ENCODE data around the gene BORCS5. TPM values are rescaled to one million over a fixed set of nuclear protein-coding genes. Genes with fewer than 3 reads are reported as not detected.
"Not testable (repeated sequence)": the region's sequence is repeated elsewhere in the genome, so short reads cannot be mapped to it uniquely, and the experiment has no call there.

Gene BORCS5
- total RNA-seq, result 15.2 TPM

DNA sequence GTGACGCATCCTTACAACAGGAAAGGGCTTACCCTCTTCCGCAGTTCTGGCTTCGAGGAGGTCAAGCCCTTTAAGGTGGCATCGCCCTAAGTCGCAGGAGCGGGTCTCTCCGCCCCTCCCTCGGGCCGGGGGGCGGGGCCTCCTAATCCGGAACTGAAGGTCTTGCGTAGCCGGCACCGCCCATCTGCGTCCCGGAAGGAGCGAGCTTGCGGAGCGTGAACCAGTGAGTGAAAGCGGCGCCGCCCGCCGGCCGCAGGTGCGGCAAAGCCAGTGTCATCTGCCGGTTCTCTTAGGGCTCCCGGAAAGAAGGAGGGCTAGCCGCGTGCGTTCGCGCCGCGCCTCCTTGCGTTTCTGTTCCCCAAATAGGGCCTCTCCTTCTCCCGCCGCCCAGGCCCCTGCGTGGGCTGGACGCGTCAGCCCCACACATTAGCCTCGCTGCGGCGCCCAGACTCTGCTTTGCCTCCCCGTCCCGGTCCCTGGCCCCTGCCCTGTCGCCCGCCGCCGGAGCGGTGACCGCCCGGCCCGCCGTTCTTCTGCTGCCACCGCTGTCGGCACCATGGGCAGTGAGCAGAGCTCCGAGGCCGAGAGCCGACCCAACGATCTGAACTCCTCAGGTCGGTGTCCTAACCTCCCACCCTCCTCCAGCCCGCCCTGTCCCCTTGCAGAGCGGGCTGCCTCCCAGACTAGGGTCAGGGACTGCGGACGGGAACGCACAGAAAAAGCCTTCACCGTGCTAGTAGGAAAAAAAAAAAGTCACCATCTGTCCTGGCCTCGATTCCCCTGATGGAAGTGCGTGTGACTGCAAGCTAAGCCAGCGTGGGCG lies at the start of gene BORCS5:
Gene BORCS5, plus strand, starts transcription at position 183 of the 823 bp plus-strand sequence. Its CDS starts 374 bp downstream, at position 557.
- Histone ChIP-seq H3K27me3 (ENCODE audit: insufficient read depth, low read length) (no peaks in the 10 kb centered on the region), H3K4me3 (ENCODE audit: low read length) (peak within 1 kb of the TSS; percentile 87), H3K9me3 (ENCODE audit: low read depth, low read length) (no peaks in the 10 kb centered on the region), H3K4me1 (ENCODE audit: insufficient read depth, low read length) (peaks cover 36% of the 10 kb centered on the region)

- H3K9me3 ChIP-seq (ENCODE audit: low read depth, low read length); H3K4me3 ChIP-seq (ENCODE audit: low read length); H3K27me3 ChIP-seq (ENCODE audit: insufficient read depth, low read length); H3K4me1 ChIP-seq (ENCODE audit: insufficient read depth, low read length): not testable (repeated sequence)
Observed at GRCh38 chr12:12310695-12311094, 46.2 kb upstream of the BORCS5 start.

DNA sequence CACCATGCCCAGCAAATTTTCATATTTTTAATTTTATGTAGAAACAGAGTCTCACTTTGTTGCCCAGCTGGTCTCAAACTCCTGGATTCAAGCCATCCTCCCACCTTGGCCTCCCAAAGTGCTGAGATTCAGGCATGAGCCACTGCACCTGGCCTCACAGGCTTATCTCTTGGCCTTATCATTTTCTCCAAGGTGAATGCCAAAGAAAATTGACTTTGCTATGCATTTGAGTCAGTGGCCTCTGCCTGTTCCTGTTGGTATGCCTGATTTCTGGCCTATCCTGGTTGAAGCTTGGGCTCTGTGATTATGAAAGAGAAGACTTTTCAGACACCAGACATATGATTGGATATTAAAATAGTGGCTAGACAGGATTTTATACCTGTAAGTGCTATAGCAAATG lies 41.0 kb upstream of the BORCS5 start:
- Histone ChIP-seq H3K9me3 (ENCODE audit: low read depth, low read length) (no peaks in the 10 kb centered on the region), H3K4me3 (ENCODE audit: low read length) (no peak overlapping the region), H3K27me3 (ENCODE audit: insufficient read depth, low read length) (no peaks in the 10 kb centered on the region), H3K4me1 (ENCODE audit: insufficient read depth, low read length) (no peaks in the 10 kb centered on the region)

DNA sequence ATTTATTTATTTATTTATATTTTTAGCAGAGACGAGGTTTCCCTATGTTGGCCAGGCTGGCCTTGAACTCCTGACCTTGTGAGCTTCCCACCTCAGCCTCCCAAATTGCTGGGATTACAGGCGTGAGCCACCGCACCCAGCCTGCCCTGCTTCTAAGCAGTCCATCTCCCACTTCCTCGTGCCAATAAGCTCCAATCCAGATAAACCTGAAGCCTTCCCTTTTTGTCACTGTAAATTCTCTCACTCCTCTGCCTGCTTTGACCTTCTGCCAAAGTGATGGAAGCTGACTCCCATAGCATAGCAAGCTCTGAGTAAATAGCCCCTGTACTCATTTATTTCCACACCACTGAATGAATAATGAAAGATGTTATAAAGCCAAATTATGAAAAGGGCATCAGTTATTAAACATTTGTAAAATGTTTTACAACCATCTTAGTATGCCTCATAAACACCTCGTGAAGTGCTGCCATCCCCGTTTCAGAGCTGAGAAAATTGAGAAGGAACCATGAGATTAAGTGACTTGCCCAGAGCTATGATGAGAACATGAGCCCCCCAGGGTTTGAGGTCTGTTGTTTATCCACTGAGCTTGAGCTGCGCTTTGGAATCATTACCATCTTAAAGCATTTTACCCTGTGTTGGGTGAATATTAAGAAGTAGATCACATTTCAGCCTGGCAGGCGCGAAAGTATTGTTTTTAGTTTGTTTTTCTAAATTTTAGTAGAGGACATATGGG lies 37.3 kb upstream of the BORCS5 start:
- no peak overlapping the region for H3K4me3 ChIP-seq (ENCODE audit: low read length)
- H3K9me3 ChIP-seq (ENCODE audit: low read depth, low read length), result no peaks in the 10 kb centered on the region
- no peaks in the 10 kb centered on the region for H3K27me3 ChIP-seq (ENCODE audit: insufficient read depth, low read length)
- H3K4me1 ChIP-seq (ENCODE audit: insufficient read depth, low read length), result no peaks in the 10 kb centered on the region

GRCh38 chr12:12323118-12323517 lies 33.8 kb upstream of the BORCS5 start:
- Histone ChIP-seq H3K27me3 (ENCODE audit: insufficient read depth, low read length) (no peaks in the 10 kb centered on the region), H3K4me1 (ENCODE audit: insufficient read depth, low read length) (no peaks in the 10 kb centered on the region), H3K9me3 (ENCODE audit: low read depth, low read length) (no peaks in the 10 kb centered on the region), H3K4me3 (ENCODE audit: low read length) (no peak overlapping the region)

DNA sequence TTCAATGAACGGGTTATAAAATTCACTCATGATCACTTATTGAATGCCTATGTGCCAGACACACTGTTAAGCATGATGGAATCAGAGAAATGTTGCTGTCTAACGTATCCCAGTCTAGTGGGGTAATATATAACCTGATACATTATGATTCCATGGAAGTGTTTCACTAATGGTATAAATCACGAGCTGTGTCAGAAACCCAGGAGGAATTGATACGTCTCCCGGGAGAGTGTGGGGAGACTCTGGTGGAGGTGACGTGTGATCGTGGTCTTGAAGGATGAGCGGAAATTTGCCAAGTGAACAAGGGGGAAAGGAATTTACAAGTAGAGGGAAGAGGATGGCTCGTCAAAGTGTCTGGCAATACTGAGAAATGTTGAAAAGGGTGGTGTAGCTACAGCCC lies 33.3 kb upstream of the BORCS5 start:
- Histone ChIP-seq H3K4me3 (ENCODE audit: low read length) (no peak overlapping the region), H3K4me1 (ENCODE audit: insufficient read depth, low read length) (no peaks in the 10 kb centered on the region), H3K27me3 (ENCODE audit: insufficient read depth, low read length) (no peaks in the 10 kb centered on the region), H3K9me3 (ENCODE audit: low read depth, low read length) (no peaks in the 10 kb centered on the region)

DNA sequence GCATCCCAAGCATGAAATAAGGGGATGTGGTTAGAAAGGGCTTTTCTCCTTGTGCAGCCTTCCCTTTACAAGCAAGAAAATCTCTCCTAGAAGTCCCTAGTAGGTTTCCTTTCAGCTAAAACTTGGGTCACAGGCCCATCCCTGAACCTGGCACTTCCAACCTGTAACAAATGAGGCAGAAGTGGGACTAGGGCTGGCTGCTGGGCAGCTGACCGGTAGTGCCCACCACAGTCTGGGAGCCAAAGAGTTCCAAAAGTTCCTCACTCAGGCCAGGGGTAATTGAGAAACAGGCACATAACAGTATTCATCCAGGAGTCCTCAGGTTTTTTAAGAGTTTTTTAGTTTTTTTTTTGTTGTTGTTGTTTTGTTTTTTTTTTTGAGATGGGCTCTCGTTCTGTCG lies 30.6 kb upstream of the BORCS5 start:
- H3K9me3 ChIP-seq (ENCODE audit: low read depth, low read length), result no peaks in the 10 kb centered on the region
- no peak overlapping the region for H3K4me3 ChIP-seq (ENCODE audit: low read length)
- no peaks in the 10 kb centered on the region for H3K4me1 ChIP-seq (ENCODE audit: insufficient read depth, low read length)
- no peaks in the 10 kb centered on the region for H3K27me3 ChIP-seq (ENCODE audit: insufficient read depth, low read length)

DNA sequence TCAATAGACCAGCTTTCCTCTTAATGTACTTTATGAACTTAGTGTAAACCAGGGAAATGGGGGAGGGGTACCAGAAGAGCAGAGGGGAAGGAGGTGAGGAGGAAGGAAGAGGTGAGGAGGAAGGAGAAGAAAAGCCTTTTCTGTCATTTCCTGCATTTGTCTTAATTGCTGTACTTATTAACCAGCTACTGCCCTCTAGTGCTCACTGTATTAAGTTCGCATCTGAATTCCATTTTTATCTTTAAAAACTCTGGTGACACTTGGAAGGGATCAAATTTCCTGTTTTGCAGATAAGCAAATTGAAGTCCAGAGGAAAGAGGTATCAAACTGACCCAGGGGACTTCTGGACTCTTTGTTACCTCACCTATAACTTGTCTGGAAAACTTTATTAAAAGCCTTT lies 29.1 kb upstream of the BORCS5 start:
- Histone ChIP-seq H3K4me3 (ENCODE audit: low read length) (no peak overlapping the region), H3K4me1 (ENCODE audit: insufficient read depth, low read length) (no peaks in the 10 kb centered on the region), H3K27me3 (ENCODE audit: insufficient read depth, low read length) (no peaks in the 10 kb centered on the region), H3K9me3 (ENCODE audit: low read depth, low read length) (no peaks in the 10 kb centered on the region)

DNA sequence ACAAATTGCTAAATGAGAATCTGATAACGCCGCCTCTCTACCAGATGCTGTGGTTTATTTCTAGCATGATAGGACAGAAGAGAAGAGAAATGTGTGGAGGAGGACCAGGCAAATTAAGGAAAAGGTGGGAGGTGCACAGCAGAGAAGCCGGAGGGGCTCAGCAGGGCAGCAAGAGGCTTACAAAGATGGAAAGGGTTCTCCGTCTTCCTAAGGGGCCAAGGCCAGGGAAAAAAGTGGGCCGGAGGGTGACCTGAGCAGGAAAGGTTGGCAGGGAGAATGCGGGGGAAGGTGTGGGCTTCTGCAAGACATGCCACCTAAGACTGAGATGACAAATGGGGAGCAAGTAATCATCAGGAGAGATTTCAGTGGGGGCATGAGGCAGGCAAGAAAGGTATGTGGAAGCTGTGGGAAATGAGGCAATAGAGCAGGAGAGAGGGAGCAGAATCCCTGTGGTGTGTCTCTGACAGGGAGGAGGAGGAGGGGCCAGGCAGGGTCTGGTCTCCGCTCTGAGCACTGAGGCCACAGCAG lies 25.6 kb upstream of the BORCS5 start:
- Histone ChIP-seq H3K4me1 (ENCODE audit: insufficient read depth, low read length) (peaks cover 7% of the 10 kb centered on the region), H3K4me3 (ENCODE audit: low read length) (no peak overlapping the region), H3K27me3 (ENCODE audit: insufficient read depth, low read length) (no peaks in the 10 kb centered on the region), H3K9me3 (ENCODE audit: low read depth, low read length) (no peaks in the 10 kb centered on the region)

DNA sequence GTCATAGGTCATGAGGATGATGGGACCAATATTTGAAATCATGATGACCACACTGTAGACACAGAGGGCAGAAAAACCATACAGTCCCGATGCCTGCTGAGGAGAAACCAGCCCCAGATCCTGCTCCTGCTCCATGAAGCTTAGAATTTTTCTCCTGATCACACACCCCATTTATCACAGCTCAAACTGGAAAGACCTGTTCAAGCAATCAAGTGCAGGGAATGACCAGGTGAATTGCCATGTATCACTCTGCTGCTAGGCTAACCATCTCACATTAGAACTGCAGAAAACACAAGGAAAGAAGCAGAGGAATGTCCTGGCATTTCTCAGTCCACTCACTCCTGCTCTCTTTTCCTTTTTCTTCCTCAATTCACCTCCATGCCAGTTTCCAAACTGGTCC lies 25.0 kb upstream of the BORCS5 start:
- no peaks in the 10 kb centered on the region for H3K27me3 ChIP-seq (ENCODE audit: insufficient read depth, low read length)
- peaks cover 7% of the 10 kb centered on the region for H3K4me1 ChIP-seq (ENCODE audit: insufficient read depth, low read length)
- no peaks in the 10 kb centered on the region for H3K9me3 ChIP-seq (ENCODE audit: low read depth, low read length)
- H3K4me3 ChIP-seq (ENCODE audit: low read length), result no peak overlapping the region

DNA sequence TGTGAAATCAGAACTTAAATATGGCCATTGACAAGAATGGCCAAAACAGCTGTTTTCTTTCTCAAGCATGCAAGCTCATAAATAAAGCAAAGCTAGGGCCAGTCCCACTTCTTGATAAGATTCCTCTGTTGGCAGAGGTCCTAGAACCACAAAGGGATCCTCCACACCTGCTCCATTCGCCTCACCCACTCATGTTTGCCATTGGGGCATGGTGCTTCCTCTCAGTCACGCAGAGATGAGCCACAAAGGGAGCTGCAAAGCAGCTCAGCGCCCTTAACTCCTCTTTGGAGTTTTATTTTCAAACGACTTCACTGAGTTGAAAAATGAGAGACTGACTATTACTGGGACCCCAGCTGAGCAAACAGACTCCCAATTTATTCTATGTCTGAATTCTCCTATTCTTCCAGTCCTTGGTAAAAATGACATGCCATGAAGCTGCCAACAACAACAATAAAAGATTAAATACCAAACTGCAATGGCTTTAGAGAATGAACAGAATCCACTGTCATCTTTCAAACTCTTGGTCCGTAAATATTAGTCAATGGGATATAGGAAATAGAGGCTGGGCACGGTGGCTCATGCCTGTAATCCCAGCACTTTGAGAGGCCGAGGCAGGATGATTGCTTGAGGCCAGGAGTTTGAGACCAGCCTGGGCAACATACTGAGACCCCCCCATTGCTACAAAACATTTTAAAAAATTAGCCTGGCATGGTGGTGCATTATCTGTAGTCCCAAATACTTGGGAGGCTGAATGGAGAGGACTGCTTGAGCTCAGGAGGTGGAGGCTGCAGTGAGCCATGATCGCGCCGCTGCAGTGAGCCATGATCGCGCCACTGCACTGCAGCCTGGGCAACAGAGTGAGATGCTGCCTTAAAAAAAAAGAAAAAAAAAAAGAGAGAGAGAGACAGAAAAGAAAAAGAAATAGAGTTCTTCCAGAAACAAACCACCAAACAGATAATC lies 23.2 kb upstream of the BORCS5 start:
- no peaks in the 10 kb centered on the region for H3K9me3 ChIP-seq (ENCODE audit: low read depth, low read length)
- peaks cover 12% of the 10 kb centered on the region for H3K4me1 ChIP-seq (ENCODE audit: insufficient read depth, low read length)
- no peaks in the 10 kb centered on the region for H3K27me3 ChIP-seq (ENCODE audit: insufficient read depth, low read length)
- no peak overlapping the region for H3K4me3 ChIP-seq (ENCODE audit: low read length)

GRCh38 chr12:12334367-12335040 lies 22.4 kb upstream of the BORCS5 start:
- H3K27me3 ChIP-seq (ENCODE audit: insufficient read depth, low read length), result no peaks in the 10 kb centered on the region
- H3K4me1 ChIP-seq (ENCODE audit: insufficient read depth, low read length), result peaks cover 19% of the 10 kb centered on the region
- H3K9me3 ChIP-seq (ENCODE audit: low read depth, low read length), result no peaks in the 10 kb centered on the region
- no peak overlapping the region for H3K4me3 ChIP-seq (ENCODE audit: low read length)

- H3K4me1 ChIP-seq (ENCODE audit: insufficient read depth, low read length), result peaks cover 19% of the 10 kb centered on the region
- no peaks in the 10 kb centered on the region for H3K27me3 ChIP-seq (ENCODE audit: insufficient read depth, low read length)
- no peaks in the 10 kb centered on the region for H3K9me3 ChIP-seq (ENCODE audit: low read depth, low read length)
- H3K4me3 ChIP-seq (ENCODE audit: low read length), result no peak overlapping the region
Observed at GRCh38 chr12:12336049-12336411, 20.8 kb upstream of the BORCS5 start.

DNA sequence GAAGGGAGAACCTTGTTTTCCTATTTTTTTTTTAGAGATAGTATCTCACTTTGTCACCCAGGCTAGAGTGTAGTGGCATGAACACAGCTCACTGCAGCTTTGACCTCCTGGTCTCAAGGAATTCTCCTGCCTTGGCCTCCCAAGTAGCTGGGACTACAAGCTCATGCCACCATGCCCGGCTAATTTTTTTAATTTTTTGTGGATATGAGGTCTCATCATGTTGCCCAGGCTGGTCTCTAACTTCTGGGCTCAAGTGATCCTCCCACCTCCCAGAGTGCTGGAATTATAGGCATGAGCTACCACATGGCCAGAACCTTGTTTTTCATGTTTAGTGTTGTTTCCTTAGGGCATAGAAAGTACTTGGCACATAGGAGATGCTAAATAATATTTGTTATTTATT lies 20.4 kb upstream of the BORCS5 start:
- Histone ChIP-seq H3K27me3 (ENCODE audit: insufficient read depth, low read length) (no peaks in the 10 kb centered on the region), H3K4me3 (ENCODE audit: low read length) (no peak overlapping the region), H3K4me1 (ENCODE audit: insufficient read depth, low read length) (peaks cover 19% of the 10 kb centered on the region), H3K9me3 (ENCODE audit: low read depth, low read length) (no peaks in the 10 kb centered on the region)
